GM19099 (cell line): ENCODE data around the gene SLCO4A1.

Experiments used
- POLR2A ChIP-seq: IDR thresholded peaks from 3 replicates; pipeline ENCODE4 v1.6.1; 2011; ENCODE audit warnings: low read depth; ENCODE audit not compliant: insufficient read length; ENCODE audit errors: extremely low read depth

The SLCO4A1 gene

DNA sequence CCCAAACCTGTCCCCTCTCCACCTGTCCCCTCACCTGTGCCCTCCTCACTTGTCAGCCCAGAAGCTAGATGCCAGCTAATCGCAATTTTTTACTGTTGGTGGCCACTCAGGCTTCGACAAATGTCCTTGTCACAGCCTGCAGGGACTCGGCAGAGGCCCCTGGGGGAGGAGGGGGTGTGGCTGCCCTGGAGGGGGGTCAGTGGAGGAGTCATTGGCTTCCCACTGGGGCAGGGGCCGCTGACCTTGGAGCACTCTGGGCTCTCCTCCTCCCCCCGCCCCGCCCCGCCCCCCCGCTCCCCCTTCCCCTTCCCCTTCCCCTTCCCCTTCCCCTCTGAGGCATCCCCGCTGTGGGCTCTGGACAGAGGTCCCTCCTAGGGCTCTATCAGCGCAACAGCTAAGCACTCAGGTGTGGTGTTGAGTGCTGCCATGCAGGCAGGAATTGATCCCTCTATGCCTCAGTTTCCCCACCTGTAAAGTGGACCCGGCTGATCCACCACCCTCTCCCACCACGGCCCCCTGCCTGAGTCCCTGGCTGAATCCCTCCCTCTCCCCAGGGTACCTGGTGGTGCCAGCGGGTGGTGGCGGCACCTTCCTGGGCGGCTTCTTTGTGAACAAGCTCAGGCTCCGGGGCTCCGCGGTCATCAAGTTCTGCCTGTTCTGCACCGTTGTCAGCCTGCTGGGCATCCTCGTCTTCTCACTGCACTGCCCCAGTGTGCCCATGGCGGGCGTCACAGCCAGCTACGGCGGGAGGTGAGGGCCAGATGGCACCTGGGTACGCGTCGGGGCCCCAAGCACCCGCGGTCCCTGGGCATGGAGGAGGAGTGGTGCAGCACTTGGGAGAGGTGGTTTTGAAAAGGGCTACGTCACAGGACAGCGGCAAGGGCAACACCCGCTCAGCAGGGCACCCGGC is 23.8 kb downstream of the SLCO4A1 start:
- no peak for TF ChIP-seq POLR2A

DNA sequence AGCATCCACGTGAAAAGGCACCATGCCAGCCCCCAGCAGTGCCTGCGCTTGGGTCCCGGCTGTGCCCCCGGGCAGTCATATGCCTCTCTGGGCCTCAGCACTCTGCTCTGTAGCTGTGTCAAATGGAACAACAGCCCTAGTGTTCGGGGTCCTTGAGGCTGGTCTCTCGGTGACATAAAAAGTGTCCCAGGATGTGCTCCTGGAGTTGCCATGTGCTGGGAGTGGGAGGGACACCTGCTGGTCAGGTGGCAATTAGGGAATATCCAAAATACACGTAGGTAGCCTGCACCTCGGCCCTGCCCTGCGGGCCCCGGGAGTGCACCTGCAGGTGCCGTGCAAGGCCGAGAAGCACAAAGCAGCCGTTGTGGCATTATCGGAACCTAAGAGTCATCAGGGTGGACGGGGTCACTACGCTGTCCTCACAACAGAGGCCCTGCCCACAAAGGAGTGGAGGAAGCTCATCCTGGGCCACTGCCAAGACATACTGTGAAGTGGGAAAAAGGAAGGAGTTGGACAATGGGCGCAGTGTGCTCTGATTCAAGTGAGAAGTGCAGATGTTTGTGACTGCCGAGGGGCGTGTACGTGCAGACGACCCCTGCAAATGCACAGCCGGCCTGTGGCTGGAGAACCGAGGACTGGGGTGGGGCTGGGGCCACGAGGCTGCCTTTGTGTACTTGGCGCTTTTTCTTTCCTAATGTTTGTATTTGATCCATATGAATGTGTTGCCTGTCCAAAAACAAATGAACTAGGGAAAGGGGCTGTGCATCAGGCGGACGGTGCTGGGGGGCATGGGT is 24.6 kb downstream of the SLCO4A1 start:
- TF ChIP-seq POLR2A = no peak

- no peak for TF ChIP-seq POLR2A
Measured at GRCh38 chr20:62667530-62668440, 25.5 kb downstream of the SLCO4A1 start.

DNA sequence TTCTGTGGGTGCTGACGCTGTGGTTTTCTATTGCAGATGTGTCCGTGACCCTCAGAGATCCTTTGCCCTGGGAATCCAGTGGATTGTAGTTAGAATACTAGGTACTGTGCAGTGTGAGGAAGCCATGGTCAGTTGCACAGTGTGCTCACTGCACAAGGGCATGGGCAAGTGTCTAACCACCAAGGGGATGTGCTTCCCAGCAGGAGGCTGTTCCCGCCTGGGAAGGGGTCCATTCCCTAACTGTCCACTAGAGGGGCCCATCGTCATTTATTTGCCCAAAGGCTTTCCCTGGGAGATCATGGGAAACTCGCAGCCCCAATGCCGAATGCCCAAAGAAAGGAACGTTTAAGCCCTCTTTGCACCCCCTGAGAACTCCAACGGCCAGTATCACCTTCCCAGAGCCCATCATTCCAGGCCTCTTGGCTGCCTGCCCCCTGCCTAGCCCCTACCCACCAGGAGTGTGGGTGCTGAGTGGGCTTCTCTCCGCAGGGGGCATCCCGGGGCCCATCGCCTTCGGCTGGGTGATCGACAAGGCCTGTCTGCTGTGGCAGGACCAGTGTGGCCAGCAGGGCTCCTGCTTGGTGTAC is 26.2 kb downstream of the SLCO4A1 start:
- no peak for TF ChIP-seq POLR2A

DNA sequence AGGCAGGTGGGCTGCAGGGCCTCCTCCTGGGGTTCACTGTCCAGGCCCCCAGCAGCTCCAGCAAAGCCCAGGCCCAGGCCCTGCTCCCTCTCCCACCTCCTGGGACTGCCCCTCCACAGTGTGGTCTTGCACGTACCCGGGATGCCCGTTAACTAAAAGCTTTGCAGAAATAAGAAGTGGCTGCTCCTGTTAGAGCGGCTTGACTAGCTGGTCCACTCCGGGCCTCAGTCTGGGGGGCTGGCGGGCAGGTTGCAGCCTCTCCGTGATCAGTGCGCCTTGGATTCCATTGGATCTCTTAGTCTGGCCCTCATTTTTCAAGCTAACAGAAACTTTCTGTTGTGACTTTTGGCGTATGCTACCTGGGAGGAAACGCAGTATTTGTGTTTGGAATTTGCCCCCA is 26.9 kb downstream of the SLCO4A1 start:
- no peak for TF ChIP-seq POLR2A

DNA sequence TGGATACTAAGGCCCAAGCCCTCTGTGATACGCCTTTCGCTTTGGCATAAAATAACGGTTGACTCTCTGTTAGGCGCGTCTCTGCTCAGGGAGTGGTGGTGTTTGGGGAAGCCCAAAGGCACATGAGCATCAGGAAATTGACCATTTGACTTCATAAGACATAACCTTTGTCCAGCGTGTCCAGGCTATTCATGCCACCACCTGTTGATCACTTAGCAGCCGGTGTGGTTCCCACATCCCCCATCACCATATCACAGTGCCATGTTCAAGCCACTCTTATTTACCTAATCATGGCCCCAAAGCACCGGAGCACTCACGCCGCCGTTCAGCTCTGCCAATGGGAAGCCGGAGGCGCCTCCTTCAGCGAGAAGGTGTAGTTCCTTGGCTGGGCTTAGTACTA is 27.9 kb downstream of the SLCO4A1 start:
- TF ChIP-seq POLR2A = no peak

DNA sequence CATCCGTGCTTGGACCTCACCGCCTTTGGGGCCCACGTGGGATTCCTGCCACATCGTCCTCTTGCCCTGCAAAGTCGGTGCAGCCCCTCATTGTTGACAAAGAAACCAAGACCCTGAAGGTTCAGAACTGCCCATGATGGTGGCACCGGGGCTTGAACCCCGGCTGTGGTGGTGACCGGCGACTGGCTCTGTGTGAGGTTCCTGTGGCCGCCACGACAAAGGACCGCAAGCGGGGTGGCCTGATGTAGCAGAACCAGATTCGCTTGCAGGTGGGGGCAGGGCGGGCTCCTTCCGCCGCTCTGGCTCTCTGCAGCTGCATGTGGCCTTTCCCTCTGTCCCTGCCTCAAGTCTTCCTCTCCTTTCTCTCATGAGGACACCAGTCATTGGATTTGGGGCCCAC is 28.7 kb downstream of the SLCO4A1 start:
- TF ChIP-seq POLR2A = no peak

DNA sequence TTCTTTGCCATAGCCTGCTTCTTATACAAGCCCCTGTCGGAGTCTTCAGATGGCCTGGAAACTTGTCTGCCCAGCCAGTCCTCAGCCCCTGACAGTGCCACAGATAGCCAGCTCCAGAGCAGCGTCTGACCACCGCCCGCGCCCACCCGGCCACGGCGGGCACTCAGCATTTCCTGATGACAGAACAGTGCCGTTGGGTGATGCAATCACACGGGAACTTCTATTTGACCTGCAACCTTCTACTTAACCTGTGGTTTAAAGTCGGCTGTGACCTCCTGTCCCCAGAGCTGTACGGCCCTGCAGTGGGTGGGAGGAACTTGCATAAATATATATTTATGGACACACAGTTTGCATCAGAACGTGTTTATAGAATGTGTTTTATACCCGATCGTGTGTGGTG is 29.5 kb downstream of the SLCO4A1 start:
- no peak for TF ChIP-seq POLR2A

DNA sequence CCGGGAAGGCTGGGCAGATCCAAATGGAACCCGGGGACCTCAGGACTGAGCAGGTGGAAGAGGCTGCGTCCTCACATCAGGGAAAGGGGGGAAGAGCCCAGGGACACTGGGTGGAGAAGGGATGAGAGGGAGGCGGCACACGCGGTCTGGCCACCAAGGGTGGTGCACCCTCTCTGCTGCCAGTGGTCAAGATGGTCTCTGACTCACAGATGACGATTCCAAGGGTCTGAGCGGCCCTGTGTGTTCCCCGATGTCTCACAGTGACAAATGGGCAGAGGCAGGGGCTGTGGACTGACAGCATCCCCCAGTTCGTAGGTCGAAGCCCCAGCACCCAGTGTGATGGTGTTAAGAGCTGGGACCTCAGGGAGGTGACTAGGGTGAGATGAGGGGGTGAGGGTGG is 32.1 kb downstream of the SLCO4A1 start:
- TF ChIP-seq POLR2A = no peak

- TF ChIP-seq POLR2A = no peak
Measured at GRCh38 chr20:62675156-62675876, 33.0 kb downstream of the SLCO4A1 start.

- no peak for TF ChIP-seq POLR2A
Measured at GRCh38 chr20:62675877-62676260, 33.6 kb downstream of the SLCO4A1 start.

- TF ChIP-seq POLR2A = no peak
Measured at GRCh38 chr20:62676976-62677375, 34.7 kb downstream of the SLCO4A1 start.

DNA sequence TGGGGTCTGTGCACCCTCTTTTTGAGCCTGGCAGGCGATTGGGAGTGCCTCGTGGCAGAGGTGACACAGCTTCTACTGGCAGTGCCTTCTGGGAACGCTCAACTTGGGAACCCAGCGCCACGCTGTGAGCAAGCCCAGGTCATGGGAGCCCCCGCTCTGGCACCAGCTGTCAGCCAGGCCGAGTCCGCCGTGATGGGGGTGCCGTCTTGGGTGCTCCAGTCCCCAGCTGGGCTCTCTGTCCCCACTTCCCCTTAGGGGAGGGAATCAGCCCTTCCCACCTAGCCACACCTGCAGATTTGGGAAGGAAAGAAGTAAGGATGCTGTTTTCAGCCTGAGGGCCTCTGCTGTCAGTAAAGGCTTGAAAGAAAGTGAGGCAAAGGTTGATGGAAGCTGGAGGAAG is 35.4 kb downstream of the SLCO4A1 start:
- TF ChIP-seq POLR2A = no peak

DNA sequence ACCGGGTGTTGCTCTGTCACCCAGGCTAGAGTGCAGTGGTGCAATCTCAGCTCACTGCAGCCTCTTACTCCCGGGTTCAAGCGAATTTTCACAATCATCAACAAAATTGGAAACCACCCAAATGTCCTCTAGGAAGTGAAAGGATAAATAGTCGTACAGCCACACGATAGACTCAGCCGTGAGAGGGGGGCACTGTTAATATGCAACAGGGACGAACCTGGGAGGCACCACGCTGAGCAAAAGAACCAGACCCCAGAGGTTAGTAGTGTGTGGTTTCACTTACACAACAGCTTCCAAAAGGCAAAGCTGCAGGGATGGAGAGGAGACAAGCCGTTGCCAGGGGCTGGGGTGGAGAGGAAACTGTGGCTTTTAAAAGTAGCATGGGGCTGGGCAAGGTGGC is 36.2 kb downstream of the SLCO4A1 start:
- no peak for TF ChIP-seq POLR2A
